HepG2 (cell line): ENCODE data around the gene KIAA2012. TPM values are rescaled to one million over a fixed set of nuclear protein-coding genes. Genes with fewer than 3 reads are reported as not detected.

Source experiments
- FOXC1 ChIP-seq: sonication (generic); formaldehyde crosslinking; IDR thresholded peaks from 2 replicates; pipeline ENCODE4 v1.8.0; 2022; ENCODE audit warnings: mild to moderate bottlenecking, missing genetic modification reagents, borderline replicate concordance
- HOXA5 ChIP-seq: sonication (generic); formaldehyde crosslinking; IDR thresholded peaks from 2 replicates; pipeline ENCODE4 v1.4.0; 2020; ENCODE audit warnings: missing genetic modification reagents
- KLF13 ChIP-seq: sonication (generic); formaldehyde crosslinking; IDR thresholded peaks from 2 replicates; pipeline ENCODE4 v1.4.0; 2020; ENCODE audit warnings: mild to moderate bottlenecking, missing genetic modification reagents
- MEIS1 ChIP-seq: sonication (generic); formaldehyde crosslinking; IDR thresholded peaks from 2 replicates; pipeline ENCODE4 v1.9.0; 2021; ENCODE audit warnings: mild to moderate bottlenecking, missing genetic modification reagents, moderate library complexity, borderline replicate concordance
- ZNF331 ChIP-seq: sonication (generic); formaldehyde crosslinking; IDR thresholded peaks from 2 replicates; pipeline ENCODE4 v1.4.0; 2020; ENCODE audit warnings: missing genetic modification reagents
- polyA plus RNA-seq, 8 experiments: library from polyadenylated mRNA; depleted of rRNA in 3 of 8; stranded (reverse) in 7 of 8; unstranded in 1 of 8; fragments of >200 nt; fragmentation: Illumina TruSeq in 4 of 8; extraction: Trizol in 4 of 8; gene quantifications; 2 replicates each; pipeline versions ENCODE4 v1.2.1 to v1.2.3, GENCODE V29; 2011 to 2016; ENCODE audit warnings: low read depth in 4 of 8, missing spikeins in 1 of 8, mixed read lengths in 1 of 8; ENCODE audit not compliant: insufficient read depth in 1 of 8
- total RNA-seq, 5 experiments: library from RNA; depleted of rRNA; stranded (reverse); fragments of >200 nt; fragmentation: Illumina TruSeq; extraction: Trizol; gene quantifications; 2 replicates each; pipeline ENCODE4 v1.2.3, GENCODE V29; 2016; ENCODE audit warnings: low read depth in 1 of 5
- TF ChIP-seq, protein P1 (sequence below), 2 experiments: sonication (generic) in 1 of 2; formaldehyde crosslinking in 1 of 2; IDR thresholded peaks; 2 replicates each; pipeline versions ENCODE4 v1.5.1 to v1.6.1; 2011 to 2020; ENCODE audit warnings: borderline replicate concordance in 1 of 2, low read depth in 1 of 2, low read length in 1 of 2, mild to moderate bottlenecking in 1 of 2, missing genetic modification reagents in 1 of 2, moderate library complexity in 1 of 2
- TF ChIP-seq, protein P2 (sequence below): sonication (generic); formaldehyde crosslinking; IDR thresholded peaks from 2 replicates; pipeline ENCODE4 v1.4.0; 2020; ENCODE audit warnings: mild to moderate bottlenecking, missing genetic modification reagents
- TF ChIP-seq, protein P3 (sequence below), 2 experiments: fragments of 450-650 bp in 1 of 2; sonication (generic) in 1 of 2; formaldehyde crosslinking in 1 of 2; IDR thresholded peaks; 2 replicates each; pipeline versions ENCODE4 v1.6.1 to v1.8.0; 2016 to 2022; ENCODE audit warnings: antibody characterized with exemption in 1 of 2, mild to moderate bottlenecking in 1 of 2, missing genetic modification reagents in 1 of 2
- TF ChIP-seq, protein P4 (sequence below): sonication (generic); formaldehyde crosslinking; IDR thresholded peaks from 2 replicates; pipeline ENCODE4 v1.9.0; 2021; ENCODE audit warnings: missing genetic modification reagents, mild to moderate bottlenecking, borderline replicate concordance
- TF ChIP-seq, protein P5 (sequence below): sonication (generic); formaldehyde crosslinking; IDR thresholded peaks from 2 replicates; pipeline ENCODE4 v1.5.0; 2020; ENCODE audit warnings: missing genetic modification reagents

The KIAA2012 gene
- total and polyA plus RNA-seq, 2 of the 13 experiments (the other 11 are each of a cell fraction or from before 2014, with no cell fraction given) = not detected

DNA sequence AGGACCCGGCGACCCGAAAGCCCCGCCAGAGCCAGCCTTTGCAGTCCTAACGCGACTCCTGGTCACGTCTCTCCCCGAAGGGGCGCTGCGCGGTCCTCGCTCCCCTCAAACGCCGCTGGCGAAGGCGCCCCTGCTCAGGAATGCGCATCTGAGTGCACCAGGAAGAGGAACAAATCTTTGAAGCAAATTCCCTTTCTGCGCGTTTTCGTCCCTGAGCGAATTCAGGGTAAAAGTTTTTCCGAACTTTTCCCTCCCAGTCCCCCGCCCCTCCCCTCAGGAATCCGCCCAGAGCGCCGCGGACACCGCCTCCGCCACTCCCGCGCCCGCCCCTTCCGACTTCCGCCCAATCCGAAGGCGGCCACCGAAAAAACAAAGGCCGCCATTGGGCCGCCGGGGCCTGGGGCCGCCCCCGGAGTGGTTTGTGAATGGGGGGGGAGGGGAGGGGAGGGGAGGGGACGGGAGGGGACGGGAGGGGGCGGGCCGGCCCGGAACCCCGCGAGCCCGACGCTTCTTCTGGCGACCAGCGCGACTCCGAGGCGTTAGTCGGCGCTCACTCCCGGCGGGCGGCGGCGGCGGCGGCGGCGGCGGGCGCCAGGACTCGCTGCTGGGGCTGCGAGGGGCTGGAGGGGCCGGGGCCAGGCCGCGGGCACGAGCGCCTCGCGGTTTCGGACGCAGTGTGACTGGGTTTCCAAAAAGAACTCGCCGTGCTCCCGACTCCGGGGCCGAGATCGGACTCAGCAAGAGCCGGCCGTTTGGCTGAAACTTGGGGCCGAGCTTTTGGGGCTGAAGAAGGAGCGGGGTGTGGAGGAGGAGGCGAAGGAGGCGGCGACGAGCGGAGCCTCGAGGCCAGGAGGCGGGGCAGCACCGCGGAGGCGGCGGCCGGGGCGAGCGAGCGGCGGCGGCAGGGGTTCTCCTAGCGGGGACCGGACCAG lies 39.5 kb upstream of the KIAA2012 start, which contains the start of gene FZD7 (continued):
- TF ChIP-seq, protein P1, sequence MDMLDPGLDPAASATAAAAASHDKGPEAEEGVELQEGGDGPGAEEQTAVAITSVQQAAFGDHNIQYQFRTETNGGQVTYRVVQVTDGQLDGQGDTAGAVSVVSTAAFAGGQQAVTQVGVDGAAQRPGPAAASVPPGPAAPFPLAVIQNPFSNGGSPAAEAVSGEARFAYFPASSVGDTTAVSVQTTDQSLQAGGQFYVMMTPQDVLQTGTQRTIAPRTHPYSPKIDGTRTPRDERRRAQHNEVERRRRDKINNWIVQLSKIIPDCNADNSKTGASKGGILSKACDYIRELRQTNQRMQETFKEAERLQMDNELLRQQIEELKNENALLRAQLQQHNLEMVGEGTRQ (IDR thresholded peaks at IDR 0.05; ENCODE audit: low read depth, low read length) = no peak
- TF ChIP-seq, protein P1 (CRISPR knock-in tag; IDR thresholded peaks at IDR 0.05; ENCODE audit: borderline replicate concordance) = no peak
- no peak for TF ChIP-seq KLF13 (CRISPR knock-in tag)
- no peak for TF ChIP-seq FOXC1
- TF ChIP-seq, protein P2, sequence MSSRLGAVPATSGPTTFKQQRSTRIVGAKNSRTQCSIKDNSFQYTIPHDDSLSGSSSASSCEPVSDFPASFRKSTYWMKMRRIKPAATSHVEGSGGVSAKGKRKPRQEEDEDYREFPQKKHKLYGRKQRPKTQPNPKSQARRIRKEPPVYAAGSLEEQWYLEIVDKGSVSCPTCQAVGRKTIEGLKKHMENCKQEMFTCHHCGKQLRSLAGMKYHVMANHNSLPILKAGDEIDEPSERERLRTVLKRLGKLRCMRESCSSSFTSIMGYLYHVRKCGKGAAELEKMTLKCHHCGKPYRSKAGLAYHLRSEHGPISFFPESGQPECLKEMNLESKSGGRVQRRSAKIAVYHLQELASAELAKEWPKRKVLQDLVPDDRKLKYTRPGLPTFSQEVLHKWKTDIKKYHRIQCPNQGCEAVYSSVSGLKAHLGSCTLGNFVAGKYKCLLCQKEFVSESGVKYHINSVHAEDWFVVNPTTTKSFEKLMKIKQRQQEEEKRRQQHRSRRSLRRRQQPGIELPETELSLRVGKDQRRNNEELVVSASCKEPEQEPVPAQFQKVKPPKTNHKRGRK = no peak
- TF ChIP-seq HOXA5 (CRISPR knock-in tag) = no peak
- no peak for TF ChIP-seq MEIS1 (CRISPR knock-in tag)
- TF ChIP-seq, protein P3, sequence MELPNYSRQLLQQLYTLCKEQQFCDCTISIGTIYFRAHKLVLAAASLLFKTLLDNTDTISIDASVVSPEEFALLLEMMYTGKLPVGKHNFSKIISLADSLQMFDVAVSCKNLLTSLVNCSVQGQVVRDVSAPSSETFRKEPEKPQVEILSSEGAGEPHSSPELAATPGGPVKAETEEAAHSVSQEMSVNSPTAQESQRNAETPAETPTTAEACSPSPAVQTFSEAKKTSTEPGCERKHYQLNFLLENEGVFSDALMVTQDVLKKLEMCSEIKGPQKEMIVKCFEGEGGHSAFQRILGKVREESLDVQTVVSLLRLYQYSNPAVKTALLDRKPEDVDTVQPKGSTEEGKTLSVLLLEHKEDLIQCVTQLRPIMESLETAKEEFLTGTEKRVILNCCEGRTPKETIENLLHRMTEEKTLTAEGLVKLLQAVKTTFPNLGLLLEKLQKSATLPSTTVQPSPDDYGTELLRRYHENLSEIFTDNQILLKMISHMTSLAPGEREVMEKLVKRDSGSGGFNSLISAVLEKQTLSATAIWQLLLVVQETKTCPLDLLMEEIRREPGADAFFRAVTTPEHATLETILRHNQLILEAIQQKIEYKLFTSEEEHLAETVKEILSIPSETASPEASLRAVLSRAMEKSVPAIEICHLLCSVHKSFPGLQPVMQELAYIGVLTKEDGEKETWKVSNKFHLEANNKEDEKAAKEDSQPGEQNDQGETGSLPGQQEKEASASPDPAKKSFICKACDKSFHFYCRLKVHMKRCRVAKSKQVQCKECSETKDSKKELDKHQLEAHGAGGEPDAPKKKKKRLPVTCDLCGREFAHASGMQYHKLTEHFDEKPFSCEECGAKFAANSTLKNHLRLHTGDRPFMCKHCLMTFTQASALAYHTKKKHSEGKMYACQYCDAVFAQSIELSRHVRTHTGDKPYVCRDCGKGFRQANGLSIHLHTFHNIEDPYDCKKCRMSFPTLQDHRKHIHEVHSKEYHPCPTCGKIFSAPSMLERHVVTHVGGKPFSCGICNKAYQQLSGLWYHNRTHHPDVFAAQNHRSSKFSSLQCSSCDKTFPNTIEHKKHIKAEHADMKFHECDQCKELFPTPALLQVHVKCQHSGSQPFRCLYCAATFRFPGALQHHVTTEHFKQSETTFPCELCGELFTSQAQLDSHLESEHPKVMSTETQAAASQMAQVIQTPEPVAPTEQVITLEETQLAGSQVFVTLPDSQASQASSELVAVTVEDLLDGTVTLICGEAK (IDR thresholded peaks at IDR 0.05) = no peak
- TF ChIP-seq, protein P3 (CRISPR knock-in tag; IDR thresholded peaks at IDR 0.05) = no peak
- TF ChIP-seq ZNF331 (CRISPR knock-in tag) = no peak
- TF ChIP-seq, protein P4, sequence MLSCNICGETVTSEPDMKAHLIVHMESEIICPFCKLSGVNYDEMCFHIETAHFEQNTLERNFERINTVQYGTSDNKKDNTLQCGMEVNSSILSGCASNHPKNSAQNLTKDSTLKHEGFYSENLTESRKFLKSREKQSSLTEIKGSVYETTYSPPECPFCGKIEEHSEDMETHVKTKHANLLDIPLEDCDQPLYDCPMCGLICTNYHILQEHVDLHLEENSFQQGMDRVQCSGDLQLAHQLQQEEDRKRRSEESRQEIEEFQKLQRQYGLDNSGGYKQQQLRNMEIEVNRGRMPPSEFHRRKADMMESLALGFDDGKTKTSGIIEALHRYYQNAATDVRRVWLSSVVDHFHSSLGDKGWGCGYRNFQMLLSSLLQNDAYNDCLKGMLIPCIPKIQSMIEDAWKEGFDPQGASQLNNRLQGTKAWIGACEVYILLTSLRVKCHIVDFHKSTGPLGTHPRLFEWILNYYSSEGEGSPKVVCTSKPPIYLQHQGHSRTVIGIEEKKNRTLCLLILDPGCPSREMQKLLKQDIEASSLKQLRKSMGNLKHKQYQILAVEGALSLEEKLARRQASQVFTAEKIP = no peak
- TF ChIP-seq, protein P5, sequence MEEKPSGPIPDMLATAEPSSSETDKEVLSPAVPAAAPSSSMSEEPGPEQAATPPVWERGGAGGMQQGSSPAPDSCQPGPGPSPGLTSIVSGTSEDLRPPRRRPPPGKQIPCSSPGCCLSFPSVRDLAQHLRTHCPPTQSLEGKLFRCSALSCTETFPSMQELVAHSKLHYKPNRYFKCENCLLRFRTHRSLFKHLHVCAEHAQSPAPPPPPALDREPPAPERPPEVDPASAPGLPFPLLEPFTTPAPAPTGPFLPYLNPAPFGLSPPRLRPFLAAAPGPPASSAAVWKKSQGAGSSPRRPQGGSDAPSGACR = no peak
